ENCODE data around the gene PMCH.
"Not testable (repeated sequence)": the region's sequence is repeated elsewhere in the genome, so short reads cannot be mapped to it uniquely, and the experiment has no call there.

Gene PMCH, protein sequence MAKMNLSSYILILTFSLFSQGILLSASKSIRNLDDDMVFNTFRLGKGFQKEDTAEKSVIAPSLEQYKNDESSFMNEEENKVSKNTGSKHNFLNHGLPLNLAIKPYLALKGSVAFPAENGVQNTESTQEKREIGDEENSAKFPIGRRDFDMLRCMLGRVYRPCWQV

DNA sequence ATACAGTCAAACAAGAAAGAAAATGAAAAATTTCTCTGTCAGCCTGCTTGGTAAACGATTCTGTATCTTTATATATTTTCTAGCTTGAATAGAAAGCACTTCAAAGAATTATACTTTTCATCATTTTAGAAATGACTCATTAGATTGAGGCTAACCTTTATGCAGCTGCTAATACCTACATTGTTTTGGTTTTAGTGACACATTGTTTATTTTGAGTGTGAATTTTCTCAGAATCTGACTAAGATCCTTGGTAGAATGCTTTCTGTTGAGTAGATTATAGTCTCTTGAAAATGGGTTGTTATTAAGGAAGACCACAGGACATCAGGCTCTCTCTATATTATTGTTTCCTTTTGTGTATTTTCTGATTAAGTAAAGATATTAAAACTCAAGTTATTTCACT lies at the start of gene PMCH:
Gene PMCH, minus strand, starts transcription at position 45 of the 400 bp plus-strand sequence. CDS start 63 bp downstream, outside the sequence.
- peak; percentile 48 for DNase-seq (ENCODE audit: low spot score)

DNA sequence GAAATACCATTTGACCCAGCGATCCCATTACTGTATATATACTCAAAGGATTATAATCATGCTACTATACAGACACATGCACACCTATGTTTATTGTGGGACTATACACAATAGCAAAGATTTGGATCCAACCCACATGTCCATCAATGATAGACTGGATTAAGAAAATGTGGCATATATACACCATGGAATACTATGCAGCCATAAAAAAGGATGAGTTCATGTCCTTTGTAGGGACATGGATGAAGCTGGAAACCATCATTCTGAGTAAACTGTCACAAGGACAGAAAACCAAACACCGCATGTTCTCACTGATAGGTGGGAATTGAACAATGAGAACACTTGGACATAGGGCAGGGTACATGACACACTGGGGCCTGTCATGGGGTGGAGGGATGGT lies 43.2 kb upstream of the PMCH start:
- not testable (repeated sequence) for DNase-seq (ENCODE audit: low spot score)

DNA sequence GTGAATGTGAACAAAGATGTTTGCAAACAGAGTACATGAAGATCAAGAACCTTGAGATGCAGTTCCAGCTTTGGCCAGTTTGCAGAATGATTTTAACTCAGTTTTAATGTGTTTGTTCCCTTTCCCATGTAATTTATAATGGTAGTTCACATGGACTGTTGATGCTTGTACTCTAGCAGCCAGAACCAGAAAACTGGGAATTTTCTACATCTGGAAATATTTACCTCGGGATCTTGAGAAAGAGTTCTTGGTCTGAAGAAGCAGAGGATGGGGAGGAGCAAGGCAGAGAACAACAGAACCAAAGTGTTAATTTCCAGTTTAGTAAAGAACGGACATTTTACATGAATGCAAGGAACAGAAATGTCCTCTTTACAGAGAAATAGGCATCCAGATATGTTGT lies 37.0 kb upstream of the PMCH start:
- DNase-seq (ENCODE audit: low spot score): no peak

DNA sequence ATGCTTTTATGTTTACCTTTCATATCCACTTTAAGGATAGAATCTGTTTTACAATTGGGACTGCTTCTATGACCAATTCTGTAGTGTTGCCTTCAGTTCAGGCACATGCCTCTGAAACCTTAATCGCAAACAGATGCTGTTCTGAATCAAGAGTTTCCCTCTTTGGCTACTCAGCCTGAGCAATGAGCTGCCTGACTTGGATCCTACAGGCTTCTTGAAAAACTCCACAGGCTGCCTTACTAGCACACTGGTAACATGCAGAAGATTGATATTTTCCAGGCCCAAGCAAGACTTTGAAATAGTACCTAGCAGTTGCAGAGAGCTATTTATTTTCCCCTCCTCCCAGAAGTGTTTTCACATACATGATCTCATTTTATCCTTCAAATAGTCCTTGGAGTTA lies 34.8 kb upstream of the PMCH start:
- DNase-seq (ENCODE audit: low spot score): no peak

DNA sequence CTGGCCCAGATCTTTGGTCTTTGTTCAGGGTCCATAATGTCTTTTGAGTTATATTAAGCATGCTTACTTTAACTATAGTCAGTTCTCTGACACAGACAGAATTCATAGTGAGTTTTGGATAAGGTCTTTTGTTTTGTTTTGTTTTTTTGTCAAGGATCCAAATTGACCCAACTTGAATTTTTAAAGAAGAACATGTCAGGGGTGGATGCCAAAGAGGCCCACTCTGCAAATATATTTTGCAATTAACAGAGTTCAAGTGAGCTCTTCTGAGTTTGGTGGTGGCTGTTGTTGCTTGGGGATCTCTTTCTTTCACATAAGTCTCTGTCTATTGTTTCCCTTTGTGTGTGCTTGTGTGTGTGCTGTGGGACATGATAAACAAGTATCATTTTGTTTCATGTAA lies 34.4 kb upstream of the PMCH start:
- DNase-seq (ENCODE audit: low spot score): no peak

DNA sequence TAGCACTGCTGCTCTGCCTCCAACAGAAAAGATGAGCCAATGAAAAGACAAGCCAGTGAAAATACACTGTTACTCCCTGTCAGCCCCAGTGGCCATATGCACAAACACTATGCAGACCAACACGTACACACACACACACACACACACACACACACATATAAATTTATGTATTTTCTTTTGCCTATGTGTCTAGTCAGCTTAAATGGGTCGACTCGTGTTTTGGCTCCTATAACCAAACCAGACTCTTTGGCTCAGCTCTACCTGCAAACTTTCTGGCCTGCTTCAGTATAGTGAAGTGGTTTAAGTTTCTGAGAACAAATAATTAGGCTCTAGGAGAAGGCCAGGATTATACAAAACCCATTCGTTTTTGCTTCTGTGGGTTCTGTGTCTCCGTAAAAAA lies 30.3 kb upstream of the PMCH start:
- no peak for DNase-seq (ENCODE audit: low spot score)

DNA sequence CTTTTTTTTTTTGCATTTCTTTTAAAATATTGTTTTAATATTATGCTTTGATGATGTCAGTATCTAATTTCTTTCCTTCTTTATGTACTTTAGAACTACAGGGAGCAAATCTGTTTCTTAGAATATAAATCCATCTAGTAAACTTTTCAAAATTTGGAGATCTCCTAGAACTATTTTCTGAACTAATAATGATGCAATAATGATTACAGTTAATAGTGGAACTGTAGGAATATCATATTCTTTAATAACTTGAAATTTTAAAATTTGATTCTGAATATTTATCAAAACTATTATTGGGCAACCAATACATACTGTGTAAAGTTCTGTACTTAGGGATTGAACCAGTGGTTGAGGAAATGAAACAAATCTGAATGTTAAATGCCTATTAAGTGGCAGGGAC lies 23.1 kb upstream of the PMCH start:
- DNase-seq (ENCODE audit: low spot score): no peak

DNA sequence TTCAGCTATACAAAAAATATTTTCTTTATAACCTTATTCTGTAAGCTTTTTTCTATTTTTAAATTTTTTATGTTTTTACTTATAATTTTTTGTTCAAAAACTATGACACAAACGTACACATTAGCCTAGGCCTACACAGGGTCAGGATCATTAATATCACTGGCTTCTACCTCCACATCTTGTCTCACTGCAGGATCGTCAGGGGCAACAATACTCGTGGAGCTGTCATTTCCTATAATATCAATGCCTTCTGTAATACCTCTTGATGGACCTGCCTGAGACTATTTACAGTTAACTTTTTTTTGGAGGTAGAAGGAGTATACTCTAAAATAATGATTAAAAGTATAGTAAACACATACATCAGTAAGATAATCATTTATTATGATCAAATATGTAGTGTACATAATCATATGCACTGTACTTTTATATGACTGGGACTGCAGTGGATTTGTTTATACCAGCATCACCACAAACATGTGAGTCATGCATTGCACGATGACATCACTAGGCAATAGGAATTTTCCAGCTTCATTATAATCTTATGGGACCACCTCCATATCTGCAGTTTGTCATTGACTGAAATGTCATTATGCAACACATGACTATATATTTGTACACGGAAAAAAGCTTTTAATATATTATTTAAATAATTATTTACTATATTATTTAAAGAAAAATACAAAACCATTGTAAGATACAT lies 18.5 kb upstream of the PMCH start:
- DNase-seq (ENCODE audit: low spot score): peak; percentile 50

DNA sequence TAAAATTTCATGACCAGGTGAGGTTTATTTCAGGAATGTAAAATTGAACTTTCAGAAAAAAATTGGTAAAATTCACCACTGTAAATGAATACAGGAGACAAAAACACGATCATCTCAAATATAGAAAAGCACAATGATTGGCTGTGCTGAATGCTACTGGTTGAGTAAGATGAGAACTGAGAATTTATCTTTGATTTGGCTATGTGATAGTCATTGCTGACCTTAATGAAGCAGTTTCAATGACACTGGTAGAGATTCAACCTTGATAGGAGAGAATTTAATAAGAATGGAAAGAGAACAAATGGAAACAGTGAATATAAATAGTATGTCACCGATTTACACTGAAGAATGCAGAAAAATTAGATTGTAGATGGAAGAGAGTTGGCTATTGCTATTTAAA lies 6.4 kb upstream of the PMCH start:
- no peak for DNase-seq (ENCODE audit: low spot score)

DNA sequence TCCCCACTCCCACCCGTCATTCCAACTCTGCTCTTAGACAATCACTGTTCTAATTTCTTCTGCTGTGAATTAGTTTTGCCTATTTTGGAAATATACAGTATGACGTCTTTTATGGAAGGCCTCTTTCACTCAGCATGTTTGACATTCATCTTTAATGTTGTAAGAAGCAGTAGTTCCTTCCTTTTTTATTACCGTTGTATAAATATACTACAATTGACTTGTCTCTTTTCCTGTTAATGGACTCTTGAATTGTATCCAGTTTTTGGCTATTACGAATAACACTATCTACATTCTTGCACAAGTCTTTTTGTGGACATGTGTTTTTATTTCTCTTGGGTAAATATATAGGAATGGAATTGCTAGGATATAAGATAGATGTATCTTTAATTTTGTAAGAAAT lies 4.9 kb upstream of the PMCH start:
- DNase-seq (ENCODE audit: low spot score): no peak

DNA sequence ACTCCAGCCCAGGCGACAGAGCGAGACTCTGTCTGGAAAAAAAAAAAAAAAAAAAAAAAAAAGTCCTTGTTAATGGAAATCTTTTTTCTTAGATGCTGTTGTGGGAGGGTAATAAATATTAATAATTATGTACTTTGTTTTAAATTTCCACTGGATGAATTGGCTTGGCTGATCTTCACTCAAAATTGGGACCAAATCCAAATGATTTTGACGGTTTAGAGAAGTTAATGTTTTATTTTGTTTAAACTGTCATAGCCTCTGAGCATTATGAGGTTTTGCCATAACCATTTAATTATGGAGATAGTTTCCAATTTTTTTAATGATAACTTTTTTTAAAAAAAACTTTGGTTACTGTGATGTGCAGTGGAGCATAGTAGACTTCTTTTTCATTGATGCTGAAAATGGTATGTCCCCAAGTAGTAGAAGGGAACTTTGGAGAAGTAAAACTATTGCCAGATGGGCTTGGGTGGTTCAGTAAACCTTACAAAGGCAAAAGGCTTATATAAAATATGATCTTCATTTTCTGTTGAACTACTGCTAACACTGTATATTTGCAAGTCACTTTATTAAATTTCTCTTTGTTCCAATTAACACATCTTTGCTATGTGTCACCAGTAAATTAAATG lies 3.9 kb upstream of the PMCH start:
- no peak for DNase-seq (ENCODE audit: low spot score)

DNA sequence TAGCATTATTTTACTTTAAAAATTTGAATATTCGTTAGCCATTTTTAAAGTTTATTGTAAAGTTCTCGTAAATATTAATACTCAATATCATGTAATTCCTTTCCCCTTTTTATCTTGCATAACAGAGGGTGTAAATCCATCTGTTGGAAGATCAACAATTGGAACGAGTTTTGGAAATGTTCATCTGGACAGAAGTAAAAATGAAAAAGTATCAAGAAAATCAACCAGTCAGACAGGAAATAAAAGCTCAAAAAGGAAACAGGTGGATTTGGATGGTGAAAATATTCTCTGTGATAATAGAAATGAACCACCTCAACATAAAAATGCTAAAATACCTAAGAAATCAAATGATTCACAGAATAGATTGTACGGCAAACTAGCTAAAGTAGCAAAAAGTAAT lies 1.8 kb downstream of the PMCH start:
- DNase-seq (ENCODE audit: low spot score): no peak

DNA sequence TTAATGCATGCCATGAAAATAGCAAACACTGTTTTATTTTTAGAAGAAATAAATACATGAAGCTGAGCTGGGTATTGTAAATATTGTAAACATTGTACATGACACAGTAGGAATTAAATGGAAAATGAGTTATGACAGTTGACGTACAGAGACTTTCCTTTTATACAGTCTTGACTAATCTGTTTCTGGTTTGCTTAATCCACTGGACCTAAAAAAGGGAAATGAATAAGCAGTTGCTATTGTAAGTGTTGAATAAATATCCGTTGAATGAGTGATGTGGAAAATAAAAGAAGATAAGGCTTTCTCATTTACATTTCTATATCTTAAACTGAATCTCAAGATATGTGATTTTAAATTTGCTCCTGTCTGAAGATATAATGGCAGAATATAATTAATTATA lies 15.0 kb downstream of the PMCH start:
- DNase-seq (ENCODE audit: low spot score): peak; percentile 26

DNA sequence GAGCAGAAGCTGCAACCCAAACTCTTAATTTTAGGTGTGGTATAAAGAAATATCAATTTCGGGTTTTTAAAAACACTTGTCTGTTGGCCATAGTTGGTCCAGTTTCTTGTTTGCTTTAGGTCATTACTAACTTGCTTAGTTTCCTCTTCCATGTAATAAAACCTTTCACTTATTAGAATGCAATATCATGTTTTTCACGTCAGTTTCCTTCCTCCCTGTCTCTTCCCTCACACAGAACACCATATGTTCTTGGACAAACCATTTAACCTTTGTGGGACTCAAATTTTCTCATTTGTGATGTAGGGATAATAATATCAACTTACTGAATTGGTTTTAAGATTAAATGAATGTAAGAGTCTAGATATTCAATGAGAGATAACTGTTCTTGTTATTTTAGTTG lies 22.9 kb downstream of the PMCH start:
- DNase-seq (ENCODE audit: low spot score): no peak

DNA sequence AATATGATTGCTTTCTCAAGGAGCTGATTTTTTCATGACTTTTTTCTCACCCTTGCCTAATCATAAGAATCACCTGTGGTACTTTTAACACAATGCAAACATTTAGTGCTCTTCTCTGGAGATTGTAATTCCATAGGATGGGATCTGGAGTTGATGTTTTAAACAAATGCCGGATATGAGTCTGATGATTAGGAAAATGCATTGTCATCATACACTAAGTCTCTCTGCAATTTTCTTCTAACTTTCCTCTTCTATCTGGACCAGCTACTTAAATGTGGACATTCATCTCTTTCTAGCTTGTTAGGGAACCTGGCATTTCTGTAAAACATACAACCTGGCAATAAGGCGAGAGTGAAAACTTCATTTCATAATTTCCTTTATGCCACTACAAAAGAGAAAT lies 23.5 kb downstream of the PMCH start:
- DNase-seq (ENCODE audit: low spot score): no peak

DNA sequence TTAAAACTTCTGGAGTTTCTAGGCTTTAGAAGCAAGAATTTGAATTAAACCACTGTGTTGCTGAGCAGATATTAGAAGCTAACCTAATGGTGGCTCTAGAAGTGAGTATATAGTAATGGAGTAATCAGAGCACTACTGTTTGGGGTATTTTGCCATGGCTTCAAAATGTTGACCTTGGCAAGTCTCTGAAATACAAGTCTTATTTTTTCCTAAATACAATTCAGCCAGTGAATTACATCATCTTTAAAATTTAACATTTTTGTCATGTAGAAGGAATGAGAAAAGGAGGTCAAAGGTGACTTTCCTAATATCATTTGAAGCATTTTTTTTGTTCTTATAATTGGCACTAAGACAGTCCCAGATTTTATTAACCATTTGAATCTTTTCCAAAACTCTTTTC lies 25.2 kb downstream of the PMCH start:
- no peak for DNase-seq (ENCODE audit: low spot score)

DNA sequence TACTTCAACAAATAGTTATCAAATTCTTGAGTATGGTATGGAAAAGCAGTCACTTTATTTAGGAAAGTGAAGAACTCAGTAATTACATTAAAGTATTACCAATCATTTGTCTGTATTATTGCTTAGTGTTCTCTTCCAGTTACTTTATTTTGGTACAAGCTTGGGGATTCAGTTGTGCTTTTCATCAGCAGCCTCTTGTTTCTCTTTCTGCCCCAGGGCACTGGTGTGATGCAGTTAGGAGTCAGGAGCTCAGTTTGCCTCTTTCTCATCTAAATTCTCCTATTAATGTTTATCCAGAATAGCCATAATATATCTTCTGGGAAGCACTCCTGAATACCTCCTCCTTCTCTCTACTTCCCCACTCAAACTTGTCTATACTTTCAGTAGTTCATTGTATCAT lies 25.7 kb downstream of the PMCH start:
- no peak for DNase-seq (ENCODE audit: low spot score)

DNA sequence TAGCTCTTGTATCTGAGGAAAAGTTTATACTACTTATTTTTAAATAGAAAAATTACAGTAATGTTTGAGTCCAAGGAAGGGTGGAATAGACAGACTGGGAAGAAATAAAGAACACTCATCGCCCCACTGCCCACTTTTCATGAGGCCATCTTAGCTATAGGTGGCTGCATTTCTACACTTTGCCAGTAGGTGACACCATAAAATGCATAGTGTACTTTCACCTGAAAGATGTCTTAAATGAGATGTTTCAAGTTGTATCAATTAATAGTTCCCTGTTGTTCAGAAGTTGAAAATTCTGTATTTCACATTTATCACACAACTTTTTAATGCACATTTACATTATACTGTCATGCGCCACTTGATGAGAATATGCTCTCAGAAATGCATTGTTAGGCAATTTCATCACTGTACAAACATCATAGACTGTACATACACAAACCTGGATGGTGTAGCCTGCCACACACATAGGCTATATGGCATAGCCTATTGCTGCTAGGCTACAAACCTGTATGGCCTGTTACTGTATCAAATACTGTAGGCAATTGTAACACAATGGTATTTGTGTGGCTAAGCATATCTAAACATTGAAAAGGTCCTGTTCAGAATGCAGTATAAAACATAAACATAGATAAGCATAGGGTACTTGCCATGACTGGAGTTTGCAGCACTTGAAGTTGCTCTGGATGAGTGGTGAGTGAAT lies 27.6 kb downstream of the PMCH start:
- DNase-seq (ENCODE audit: low spot score): peak; percentile 38

DNA sequence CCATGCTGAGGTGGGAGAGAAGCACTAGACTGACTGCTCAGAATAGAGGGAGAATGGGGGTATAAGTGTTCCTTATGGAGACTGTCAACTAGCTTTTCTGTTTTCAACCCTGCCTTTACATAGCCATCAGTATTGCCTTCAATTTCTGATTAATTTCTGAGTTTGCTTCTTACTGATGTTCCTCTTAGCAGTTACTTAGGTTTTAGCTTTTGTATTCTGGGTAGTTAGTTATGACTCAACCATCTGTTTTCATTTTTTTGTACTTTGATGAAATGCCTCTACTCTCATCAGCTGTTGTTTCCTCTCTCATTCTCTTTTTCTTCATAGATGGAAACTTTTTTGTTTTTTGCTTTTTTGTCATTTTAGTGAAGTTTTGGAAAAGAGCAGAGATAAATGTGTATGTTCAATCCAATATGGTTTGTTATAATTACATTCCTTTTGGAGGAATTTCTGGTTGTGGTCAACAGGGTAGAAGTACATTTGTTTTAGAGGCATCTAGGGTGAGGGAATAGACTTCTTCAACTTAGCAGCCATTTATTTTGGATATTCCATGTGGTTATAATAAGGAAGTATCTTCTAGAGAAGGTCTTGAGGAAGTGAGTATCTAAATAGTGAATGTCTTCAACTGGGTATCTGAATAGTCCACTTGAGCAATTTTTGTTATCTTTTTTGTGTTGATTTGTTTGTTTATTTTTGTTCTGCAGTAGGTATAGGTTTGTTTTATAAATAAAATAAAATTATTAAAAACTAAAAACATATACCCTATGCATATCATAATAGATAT lies 29.6 kb downstream of the PMCH start:
- no peak for DNase-seq (ENCODE audit: low spot score)

DNA sequence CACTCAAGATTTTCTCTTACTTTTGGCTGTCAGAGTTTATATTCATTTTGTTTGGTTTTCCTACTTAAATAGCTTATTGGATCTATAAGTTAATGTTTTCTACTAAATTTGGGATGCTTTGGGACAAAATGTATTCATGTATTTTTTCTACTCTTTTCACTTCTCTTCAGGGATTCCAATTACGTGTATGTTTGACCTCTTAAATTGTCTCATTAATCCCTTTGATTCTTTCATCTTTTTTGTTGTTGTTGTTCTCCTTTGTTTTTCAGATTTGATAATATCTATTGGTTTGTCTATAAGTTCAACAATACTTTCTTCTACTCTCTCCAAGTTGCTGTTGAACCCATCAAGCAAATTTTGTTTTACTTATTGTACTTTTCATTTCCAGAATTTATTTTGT lies 34.2 kb downstream of the PMCH start:
- DNase-seq (ENCODE audit: low spot score): no peak

DNA sequence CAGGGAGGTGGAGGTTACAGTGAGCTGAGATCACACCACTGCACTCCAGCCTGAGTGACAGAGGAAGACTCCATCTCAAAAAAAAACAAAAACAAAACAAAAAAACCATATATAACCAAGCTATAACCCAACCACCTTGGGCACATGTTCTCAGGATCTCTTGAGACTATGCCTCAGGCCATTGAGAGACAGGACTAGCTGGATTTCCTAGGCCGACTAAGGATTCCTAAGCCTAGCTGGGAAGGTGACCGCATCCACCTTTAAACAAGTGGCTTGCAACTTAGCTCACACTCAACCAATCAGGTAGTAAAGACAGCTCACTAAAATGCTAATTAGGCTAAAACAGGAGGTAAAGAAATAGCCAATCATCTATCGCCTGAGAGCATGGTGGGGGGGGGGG lies 42.4 kb downstream of the PMCH start:
- DNase-seq (ENCODE audit: low spot score): not testable (repeated sequence)

DNA sequence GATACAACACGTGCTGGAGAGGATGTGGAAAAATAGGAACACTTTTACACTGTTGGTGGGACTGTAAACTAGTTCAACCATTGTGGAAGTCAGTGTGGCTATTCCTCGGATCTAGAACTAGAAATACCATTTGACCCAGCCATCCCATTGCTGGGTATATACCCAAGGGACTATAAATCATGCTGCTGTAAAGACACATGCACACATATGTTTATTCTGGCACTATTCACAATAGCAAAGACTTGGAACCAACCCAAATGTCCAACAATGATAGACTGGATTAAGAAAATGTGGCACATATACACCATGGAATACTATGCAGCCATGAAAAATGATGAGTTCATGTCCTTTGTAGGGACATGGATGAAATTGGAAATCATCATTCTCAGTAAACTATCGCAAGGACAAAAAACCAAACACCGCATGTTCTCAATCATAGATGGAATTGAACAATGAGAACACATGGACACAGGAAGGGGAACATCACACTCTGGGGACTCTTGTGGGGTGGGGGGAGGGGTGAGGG lies 50.5 kb downstream of the PMCH start:
- not testable (repeated sequence) for DNase-seq (ENCODE audit: low spot score)

Data from kidney capillary endothelial cell (primary cell).